Measurements from ENCODE around the gene RASL11A.

- TF ChIP-seq EZH2 (IDR thresholded peaks at IDR 0.05; ENCODE audit: insufficient read depth, poor library complexity, severe bottlenecking) = no peak
- TF ChIP-seq EZH2phosphoT487 (IDR thresholded peaks at IDR 0.05; ENCODE audit: insufficient read depth, low read depth) = no peak
These were observed 1.0 kb downstream of the RASL11A start for GRCh38 chr13:27271570-27272096.

Data from GM23248 (cell line).